ENCODE data around the gene PPP2R5B.

The PPP2R5B gene

GRCh38 chr11:64900774-64901173 lies 23.7 kb upstream of the PPP2R5B start:
- H3K27ac ChIP-seq (ENCODE audit: low read length) = no peak overlapping the region
- H3K27me3 ChIP-seq (ENCODE audit: insufficient read depth, low read length) = no peaks in the 10 kb centered on the region
- H3K4me1 ChIP-seq (ENCODE audit: insufficient read depth, low read length) = no peaks in the 10 kb centered on the region

GRCh38 chr11:64902102-64902900 lies 22.2 kb upstream of the PPP2R5B start:
- Histone ChIP-seq H3K4me1 (ENCODE audit: insufficient read depth, low read length) (no peaks in the 10 kb centered on the region), H3K27me3 (ENCODE audit: insufficient read depth, low read length) (no peaks in the 10 kb centered on the region), H3K9me3 (ENCODE audit: insufficient read depth, low read depth, low read length) (no peaks in the 10 kb centered on the region), H3K9ac (ENCODE audit: low read depth, low read length) (no peak overlapping the region), H3K4me3 (ENCODE audit: low read length) (no peak overlapping the region), H3K27ac (ENCODE audit: low read length) (no peak overlapping the region), H3K36me3 (ENCODE audit: insufficient read depth, low read depth, low read length) (peaks cover 24% of the 10 kb centered on the region)

More at GRCh38 chr11:64900774-64901173, 23.7 kb upstream of the PPP2R5B start:
- Histone ChIP-seq H3K9me3 (ENCODE audit: insufficient read depth, low read depth, low read length) (no peaks in the 10 kb centered on the region), H3K36me3 (ENCODE audit: insufficient read depth, low read depth, low read length) (peaks cover 17% of the 10 kb centered on the region), H3K4me3 (ENCODE audit: low read length) (no peak overlapping the region), H3K9ac (ENCODE audit: low read depth, low read length) (no peak overlapping the region)

GRCh38 chr11:64903291-64903833 lies 21.1 kb upstream of the PPP2R5B start:
- Histone ChIP-seq H3K4me3 (ENCODE audit: low read length) (no peak overlapping the region), H3K27ac (ENCODE audit: low read length) (no peak overlapping the region), H3K9ac (ENCODE audit: low read depth, low read length) (no peak overlapping the region), H3K27me3 (ENCODE audit: insufficient read depth, low read length) (no peaks in the 10 kb centered on the region), H3K36me3 (ENCODE audit: insufficient read depth, low read depth, low read length) (peaks cover 26% of the 10 kb centered on the region), H3K4me1 (ENCODE audit: insufficient read depth, low read length) (no peaks in the 10 kb centered on the region), H3K9me3 (ENCODE audit: insufficient read depth, low read depth, low read length) (no peaks in the 10 kb centered on the region)

- Histone ChIP-seq H3K4me3 (ENCODE audit: low read length) (no peak overlapping the region), H3K9ac (ENCODE audit: low read depth, low read length) (no peak overlapping the region), H3K27ac (ENCODE audit: low read length) (no peak overlapping the region), H3K9me3 (ENCODE audit: insufficient read depth, low read depth, low read length) (no peaks in the 10 kb centered on the region), H3K4me1 (ENCODE audit: insufficient read depth, low read length) (no peaks in the 10 kb centered on the region), H3K27me3 (ENCODE audit: insufficient read depth, low read length) (no peaks in the 10 kb centered on the region), H3K36me3 (ENCODE audit: insufficient read depth, low read depth, low read length) (peaks cover 37% of the 10 kb centered on the region)
Observed at GRCh38 chr11:64905516-64906313, 18.8 kb upstream of the PPP2R5B start.

GRCh38 chr11:64906314-64906635 lies 18.2 kb upstream of the PPP2R5B start:
- Histone ChIP-seq H3K27ac (ENCODE audit: low read length) (no peak overlapping the region), H3K9me3 (ENCODE audit: insufficient read depth, low read depth, low read length) (no peaks in the 10 kb centered on the region), H3K27me3 (ENCODE audit: insufficient read depth, low read length) (no peaks in the 10 kb centered on the region), H3K4me1 (ENCODE audit: insufficient read depth, low read length) (no peaks in the 10 kb centered on the region), H3K36me3 (ENCODE audit: insufficient read depth, low read depth, low read length) (peaks cover 43% of the 10 kb centered on the region), H3K9ac (ENCODE audit: low read depth, low read length) (no peak overlapping the region), H3K4me3 (ENCODE audit: low read length) (no peak overlapping the region)

GRCh38 chr11:64908766-64909165 lies 15.7 kb upstream of the PPP2R5B start:
- no peak overlapping the region for H3K27ac ChIP-seq (ENCODE audit: low read length)
- H3K9me3 ChIP-seq (ENCODE audit: insufficient read depth, low read depth, low read length) = no peaks in the 10 kb centered on the region
- H3K4me1 ChIP-seq (ENCODE audit: insufficient read depth, low read length) = no peaks in the 10 kb centered on the region
- H3K27me3 ChIP-seq (ENCODE audit: insufficient read depth, low read length) = no peaks in the 10 kb centered on the region
- H3K9ac ChIP-seq (ENCODE audit: low read depth, low read length) = no peak overlapping the region
- peaks cover 54% of the 10 kb centered on the region for H3K36me3 ChIP-seq (ENCODE audit: insufficient read depth, low read depth, low read length)
- H3K4me3 ChIP-seq (ENCODE audit: low read length) = no peak overlapping the region

GRCh38 chr11:64909653-64910343 lies 14.7 kb upstream of the PPP2R5B start:
- Histone ChIP-seq H3K27me3 (ENCODE audit: insufficient read depth, low read length) (no peaks in the 10 kb centered on the region), H3K4me3 (ENCODE audit: low read length) (no peak overlapping the region), H3K4me1 (ENCODE audit: insufficient read depth, low read length) (no peaks in the 10 kb centered on the region), H3K9me3 (ENCODE audit: insufficient read depth, low read depth, low read length) (no peaks in the 10 kb centered on the region), H3K9ac (ENCODE audit: low read depth, low read length) (no peak overlapping the region), H3K36me3 (ENCODE audit: insufficient read depth, low read depth, low read length) (peaks cover 54% of the 10 kb centered on the region), H3K27ac (ENCODE audit: low read length) (no peak overlapping the region)

GRCh38 chr11:64910451-64911093 lies 13.9 kb upstream of the PPP2R5B start:
- H3K4me3 ChIP-seq (ENCODE audit: low read length) = no peak overlapping the region
- no peaks in the 10 kb centered on the region for H3K9me3 ChIP-seq (ENCODE audit: insufficient read depth, low read depth, low read length)
- no peak overlapping the region for H3K9ac ChIP-seq (ENCODE audit: low read depth, low read length)
- H3K36me3 ChIP-seq (ENCODE audit: insufficient read depth, low read depth, low read length) = peaks cover 47% of the 10 kb centered on the region
- H3K4me1 ChIP-seq (ENCODE audit: insufficient read depth, low read length) = no peaks in the 10 kb centered on the region
- no peak overlapping the region for H3K27ac ChIP-seq (ENCODE audit: low read length)
- H3K27me3 ChIP-seq (ENCODE audit: insufficient read depth, low read length) = no peaks in the 10 kb centered on the region

GRCh38 chr11:64911142-64911541 lies 13.3 kb upstream of the PPP2R5B start:
- Histone ChIP-seq H3K27ac (ENCODE audit: low read length) (no peak overlapping the region), H3K27me3 (ENCODE audit: insufficient read depth, low read length) (no peaks in the 10 kb centered on the region), H3K9me3 (ENCODE audit: insufficient read depth, low read depth, low read length) (no peaks in the 10 kb centered on the region), H3K4me1 (ENCODE audit: insufficient read depth, low read length) (peaks cover 4% of the 10 kb centered on the region; the same call in 1 of the 2 replicates), H3K4me3 (ENCODE audit: low read length) (no peak overlapping the region), H3K9ac (ENCODE audit: low read depth, low read length) (no peak overlapping the region), H3K36me3 (ENCODE audit: insufficient read depth, low read depth, low read length) (peaks cover 43% of the 10 kb centered on the region)

- Histone ChIP-seq H3K27me3 (ENCODE audit: insufficient read depth, low read length) (no peaks in the 10 kb centered on the region), H3K9me3 (ENCODE audit: insufficient read depth, low read depth, low read length) (no peaks in the 10 kb centered on the region), H3K4me1 (ENCODE audit: insufficient read depth, low read length) (peaks cover 5% of the 10 kb centered on the region; the same call in 1 of the 2 replicates), H3K36me3 (ENCODE audit: insufficient read depth, low read depth, low read length) (peaks cover 41% of the 10 kb centered on the region), H3K4me3 (ENCODE audit: low read length) (no peak overlapping the region), H3K27ac (ENCODE audit: low read length) (no peak overlapping the region), H3K9ac (ENCODE audit: low read depth, low read length) (no peak overlapping the region)
Observed at GRCh38 chr11:64911689-64912088, 12.8 kb upstream of the PPP2R5B start.

- H3K9me3 ChIP-seq (ENCODE audit: insufficient read depth, low read depth, low read length) = no peaks in the 10 kb centered on the region
- H3K4me1 ChIP-seq (ENCODE audit: insufficient read depth, low read length) = peaks cover 5% of the 10 kb centered on the region; the same call in 1 of the 2 replicates
- peaks cover 28% of the 10 kb centered on the region for H3K36me3 ChIP-seq (ENCODE audit: insufficient read depth, low read depth, low read length)
- H3K9ac ChIP-seq (ENCODE audit: low read depth, low read length) = no peak overlapping the region
- H3K27ac ChIP-seq (ENCODE audit: low read length) = no peak overlapping the region
- H3K4me3 ChIP-seq (ENCODE audit: low read length) = no peak overlapping the region
- H3K27me3 ChIP-seq (ENCODE audit: insufficient read depth, low read length) = no peaks in the 10 kb centered on the region
Observed at GRCh38 chr11:64913171-64913727, 11.2 kb upstream of the PPP2R5B start.

Measured in iPS-20b (cell line).